Cardiac muscle cell (in vitro differentiated cells and primary cell): Measurements from ENCODE around the gene YWHAG. TPM values are rescaled to one million over a fixed set of nuclear protein-coding genes. Genes with fewer than 3 reads are reported as not detected.

Experiments
- DNase-seq, 2 donors: peaks; one replicate each; pipeline versions ENCODE4 v3.0.0 to v3.0.0-alpha.2; 2010 to 2017; ENCODE audit warnings: low read depth in 1 of 2, low spot score in 1 of 2
- H3K27ac ChIP-seq: fragments of 200-600 bp; sonication (generic); 2 replicates; pipeline ENCODE4 v1.5.1; 2016
- H3K27me3 ChIP-seq: fragments of 200-600 bp; sonication (generic); 2 replicates; pipeline ENCODE4 v1.6.0; 2016; ENCODE audit warnings: control low read depth
- H3K36me3 ChIP-seq: fragments of 200-600 bp; sonication (generic); 2 replicates; pipeline ENCODE4 v1.5.1; 2016; ENCODE audit warnings: control low read depth
- H3K4me1 ChIP-seq: fragments of 200-600 bp; sonication (generic); 2 replicates; pipeline ENCODE4 v1.8.1; 2017; ENCODE audit warnings: low read depth, mild to moderate bottlenecking, mixed run types
- H3K4me3 ChIP-seq: fragments of 200-600 bp; sonication (generic); 2 replicates; pipeline ENCODE4 v1.5.1; 2016; ENCODE audit warnings: mild to moderate bottlenecking
- H3K9me3 ChIP-seq: fragments of 200-600 bp; sonication (generic); 2 replicates; pipeline ENCODE4 v1.5.1; 2017; ENCODE audit warnings: low read depth, mild to moderate bottlenecking, control low read depth
- CTCF ChIP-seq: IDR thresholded peaks from 2 replicates; pipeline ENCODE4 v1.5.1; 2012; ENCODE audit warnings: low read depth, mild to moderate bottlenecking, low read length
- polyA plus RNA-seq: library from polyadenylated mRNA; unstranded; fragments of >200 nt; fragmentation: Nextera tagmentation; extraction: Ambion mirVana; gene quantifications from 2 replicates; pipeline ENCODE4 v1.2.1, GENCODE V29; 2016
- total RNA-seq: library from RNA; depleted of rRNA; stranded (reverse); fragments of >200 nt; gene quantifications from 2 replicates; pipeline ENCODE4 v1.2.3, GENCODE V29; 2016

The YWHAG gene
- total and polyA plus RNA-seq, 2 experiments from 2014 or later: 25.0 to 97.9 TPM

- DNase-seq: no peak
- H3K4me3 ChIP-seq: no peak overlapping the region
- no peak overlapping the region for H3K27ac ChIP-seq
- peaks cover 36% of the 10 kb centered on the region for H3K27me3 ChIP-seq
- H3K9me3 ChIP-seq: no peaks in the 10 kb centered on the region
- no peaks in the 10 kb centered on the region for H3K4me1 ChIP-seq
- no peak for TF ChIP-seq CTCF
- H3K36me3 ChIP-seq: no peaks in the 10 kb centered on the region
Measured at GRCh38 chr7:76285604-76286374, 73.0 kb downstream of the YWHAG start.

GRCh38 chr7:76283254-76284159, 75.3 kb downstream of the YWHAG start:
- no peak overlapping the region for H3K27ac ChIP-seq
- H3K4me1 ChIP-seq: no peaks in the 10 kb centered on the region
- no peak for TF ChIP-seq CTCF
- H3K9me3 ChIP-seq: no peaks in the 10 kb centered on the region
- H3K4me3 ChIP-seq: no peak overlapping the region
- peaks cover 59% of the 10 kb centered on the region for H3K27me3 ChIP-seq
- no peak for DNase-seq
- H3K36me3 ChIP-seq: no peaks in the 10 kb centered on the region

- no peaks in the 10 kb centered on the region for H3K9me3 ChIP-seq
- no peaks in the 10 kb centered on the region for H3K36me3 ChIP-seq
- H3K4me3 ChIP-seq: peak overlapping the region; percentile 31
- H3K4me1 ChIP-seq: no peaks in the 10 kb centered on the region
- no peak overlapping the region for H3K27ac ChIP-seq
- peaks cover 68% of the 10 kb centered on the region for H3K27me3 ChIP-seq
- peak; percentile 38 to 61 for DNase-seq
- no peak for TF ChIP-seq CTCF
Measured at GRCh38 chr7:76282344-76283253, 76.2 kb downstream of the YWHAG start.

- H3K27ac ChIP-seq: no peak overlapping the region
- H3K4me1 ChIP-seq: no peaks in the 10 kb centered on the region
- no peak for TF ChIP-seq CTCF
- H3K36me3 ChIP-seq: no peaks in the 10 kb centered on the region
- peaks cover 75% of the 10 kb centered on the region for H3K27me3 ChIP-seq
- peak overlapping the region; percentile 31 for H3K4me3 ChIP-seq
- no peaks in the 10 kb centered on the region for H3K9me3 ChIP-seq
- no peak for DNase-seq
Measured at GRCh38 chr7:76281706-76282343, 77.0 kb downstream of the YWHAG start.
